GM12873 (cell line): ENCODE results near the gene CD300C.

ENCODE experiments used
- CTCF ChIP-seq: IDR thresholded peaks from 2 replicates; pipeline ENCODE4 v1.5.1; 2012; ENCODE audit warnings: low read depth, mild to moderate bottlenecking, moderate library complexity, low read length, control low read depth; ENCODE audit not compliant: insufficient read depth; ENCODE audit errors: missing control alignments

Gene CD300C

GRCh38 chr17:74555427-74555940 lies 9.6 kb upstream of the CD300C start:
- no peak for TF ChIP-seq CTCF

GRCh38 chr17:74554909-74555308 lies 9.0 kb upstream of the CD300C start:
- no peak for TF ChIP-seq CTCF

- no peak for TF ChIP-seq CTCF
Observed at GRCh38 chr17:74552037-74552436, 6.1 kb upstream of the CD300C start.

- TF ChIP-seq CTCF = no peak
Observed at GRCh38 chr17:74550602-74551001, 4.7 kb upstream of the CD300C start.

- TF ChIP-seq CTCF = no peak
Observed at GRCh38 chr17:74549343-74549742, 3.4 kb upstream of the CD300C start.

- no peak for TF ChIP-seq CTCF
Observed at GRCh38 chr17:74547736-74548135, 1.8 kb upstream of the CD300C start.

- TF ChIP-seq CTCF = no peak
Observed at GRCh38 chr17:74547264-74547663, 1.3 kb upstream of the CD300C start.
